GM21737 (cell line): ENCODE results near the gene FAAP24.
"Not testable (repeated sequence)": the region's sequence is repeated elsewhere in the genome, so short reads cannot be mapped to it uniquely, and the experiment has no call there.

Experiments used
- ATAC-seq: cut with Tn5 transposase; IDR thresholded peaks from one replicate; pipeline ENCODE4 v1.9.1; 2021; ENCODE audit warnings: mild to moderate bottlenecking, moderate library complexity; ENCODE audit not compliant: unreplicated experiment

Gene FAAP24

GRCh38 chr19:32997716-32998355, 25.8 kb downstream of the FAAP24 start:
- ATAC-seq = no peak

- no peak for ATAC-seq
These were observed 26.7 kb downstream of the FAAP24 start for GRCh38 chr19:32998722-32999121.

GRCh38 chr19:33000510-33000909, 28.5 kb downstream of the FAAP24 start:
- ATAC-seq = no peak

- ATAC-seq = no peak
These were observed 28.9 kb downstream of the FAAP24 start for GRCh38 chr19:33000910-33001309.

GRCh38 chr19:33002126-33002865, 30.3 kb downstream of the FAAP24 start:
- ATAC-seq = not testable (repeated sequence)

GRCh38 chr19:33003424-33004024, 31.5 kb downstream of the FAAP24 start:
- not testable (repeated sequence) for ATAC-seq

GRCh38 chr19:33005440-33005839, 33.4 kb downstream of the FAAP24 start:
- ATAC-seq = no peak

GRCh38 chr19:33008738-33009137, 36.7 kb downstream of the FAAP24 start:
- no peak for ATAC-seq

- ATAC-seq = not testable (repeated sequence)
These were observed 38.8 kb downstream of the FAAP24 start for GRCh38 chr19:33010891-33011290.

GRCh38 chr19:33022472-33023116, 50.6 kb downstream of the FAAP24 start:
- ATAC-seq = no peak

GRCh38 chr19:33024398-33024797, 52.4 kb downstream of the FAAP24 start:
- no peak for ATAC-seq

GRCh38 chr19:33025468-33026238, 53.6 kb downstream of the FAAP24 start:
- not testable (repeated sequence) for ATAC-seq

- ATAC-seq = not testable (repeated sequence)
These were observed 54.6 kb downstream of the FAAP24 start for GRCh38 chr19:33026602-33027001.
